ENCODE measurements around the gene ILF3.
"Not testable (repeated sequence)": the region's sequence is repeated elsewhere in the genome, so short reads cannot be mapped to it uniquely, and the experiment has no call there.

Gene ILF3

DNA sequence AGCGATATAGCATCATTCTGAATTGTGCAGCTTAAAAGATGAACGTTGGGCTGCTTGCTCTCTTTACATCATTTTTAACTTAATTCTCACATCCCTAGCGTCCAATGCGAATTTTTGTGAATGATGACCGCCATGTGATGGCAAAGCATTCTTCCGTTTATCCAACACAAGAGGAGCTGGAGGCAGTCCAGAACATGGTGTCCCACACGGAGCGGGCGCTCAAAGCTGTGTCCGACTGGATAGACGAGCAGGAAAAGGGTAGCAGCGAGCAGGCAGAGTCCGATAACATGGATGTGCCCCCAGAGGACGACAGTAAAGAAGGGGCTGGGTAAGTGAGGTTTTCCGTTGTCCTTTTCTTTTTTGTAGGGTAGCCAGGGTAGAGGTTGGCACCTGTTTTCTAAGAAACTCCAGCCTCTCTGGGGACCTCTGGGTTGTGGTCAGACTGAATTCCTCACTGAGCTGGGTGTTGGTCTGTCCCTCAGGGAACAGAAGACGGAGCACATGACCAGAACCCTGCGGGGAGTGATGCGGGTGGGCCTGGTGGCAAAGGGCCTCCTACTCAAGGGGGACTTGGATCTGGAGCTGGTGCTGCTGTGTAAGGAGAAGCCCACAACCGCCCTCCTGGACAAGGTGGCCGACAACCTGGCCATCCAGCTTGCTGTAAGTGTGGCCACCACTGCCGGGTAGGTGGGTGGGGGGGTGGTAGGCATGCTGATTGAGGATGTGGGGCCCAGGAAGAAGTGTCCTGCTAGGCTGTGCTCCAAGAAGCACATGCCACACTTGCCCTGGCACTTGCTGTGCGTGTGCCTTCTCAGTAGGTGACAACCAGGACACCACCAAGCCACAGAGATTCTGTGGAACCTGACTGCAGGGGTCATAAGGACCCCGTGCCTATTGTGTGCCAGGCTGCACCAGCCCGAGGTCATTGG is 17.0 kb downstream of the ILF3 start:
- in situ Hi-C loops (cut with MboI; ENCODE audit: low sequenced_read_pairs), result no loop called here

DNA sequence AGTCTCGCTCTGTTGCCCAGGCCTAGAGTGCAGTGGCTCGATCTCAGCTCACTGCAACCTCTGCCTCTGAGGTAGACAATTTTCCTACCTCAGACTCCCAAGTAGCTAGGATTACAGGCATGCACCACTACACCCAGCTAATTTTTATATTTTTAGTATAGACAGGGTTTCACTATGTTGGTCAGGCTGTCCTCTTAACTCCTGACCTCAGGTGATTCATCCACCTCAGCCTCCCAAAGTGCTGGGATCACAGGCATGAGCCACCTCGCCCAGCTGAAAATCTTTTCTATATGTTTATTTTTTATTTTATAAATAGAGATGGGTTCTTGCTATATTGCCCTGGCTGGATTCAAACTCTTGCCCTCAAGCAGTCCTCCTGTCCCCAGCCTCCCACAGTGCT is 17.8 kb downstream of the ILF3 start:
- in situ Hi-C loops (cut with MboI; ENCODE audit: low sequenced_read_pairs), result not testable (repeated sequence)

DNA sequence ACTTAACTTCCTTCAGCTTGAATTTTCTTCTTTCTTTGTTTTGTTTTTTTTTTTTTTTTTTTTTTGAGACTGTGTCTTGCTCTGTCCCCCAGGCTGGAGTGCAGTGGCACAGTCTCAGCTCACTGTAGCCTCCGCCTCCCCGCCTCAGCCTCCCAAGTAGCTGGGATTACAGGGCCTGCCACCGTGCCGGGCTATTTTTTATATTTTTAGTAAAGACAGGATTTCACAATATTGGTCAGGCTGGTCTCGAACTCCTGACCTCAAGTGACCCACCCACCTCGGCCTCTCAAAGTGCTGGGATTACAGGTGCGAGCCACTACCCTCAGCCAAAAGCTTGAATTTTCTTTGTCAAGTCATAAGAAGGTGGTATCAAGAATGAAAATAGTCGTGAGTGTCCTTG is 21.1 kb downstream of the ILF3 start:
- in situ Hi-C loops (cut with MboI; ENCODE audit: low sequenced_read_pairs), result loop anchor here (25.0 kb wide), 1 partner anchor 188 kb away; no protein-coding TSS in a partner anchor

GRCh38 chr19:10677751-10678150 is 23.6 kb downstream of the ILF3 start:
- in situ Hi-C loops (cut with MboI; ENCODE audit: low sequenced_read_pairs), result loop anchor here (25.0 kb wide), 1 partner anchor 190 kb away; no protein-coding TSS in a partner anchor

DNA sequence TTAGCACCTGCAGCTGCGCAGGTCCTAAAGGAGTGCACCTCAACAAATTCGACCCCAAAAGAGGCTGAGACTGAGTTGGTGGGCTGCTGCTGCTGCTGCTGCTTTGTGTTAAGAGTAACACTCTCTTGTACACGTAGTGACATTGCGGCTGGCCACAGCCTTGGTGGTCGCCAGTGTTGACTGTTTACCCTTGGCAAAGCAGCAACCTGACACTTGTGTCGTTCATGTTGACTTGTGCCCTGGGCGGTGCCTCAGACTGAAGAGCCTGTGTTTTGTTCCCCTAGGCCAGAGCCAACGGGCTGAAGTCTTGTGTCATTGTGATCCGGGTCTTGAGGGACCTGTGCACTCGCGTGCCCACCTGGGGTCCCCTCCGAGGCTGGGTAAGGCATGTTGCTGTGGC is 24.7 kb downstream of the ILF3 start:
- in situ Hi-C loops (cut with MboI; ENCODE audit: low sequenced_read_pairs), result loop anchor here (25.0 kb wide), 1 partner anchor 192 kb away; no protein-coding TSS in a partner anchor

DNA sequence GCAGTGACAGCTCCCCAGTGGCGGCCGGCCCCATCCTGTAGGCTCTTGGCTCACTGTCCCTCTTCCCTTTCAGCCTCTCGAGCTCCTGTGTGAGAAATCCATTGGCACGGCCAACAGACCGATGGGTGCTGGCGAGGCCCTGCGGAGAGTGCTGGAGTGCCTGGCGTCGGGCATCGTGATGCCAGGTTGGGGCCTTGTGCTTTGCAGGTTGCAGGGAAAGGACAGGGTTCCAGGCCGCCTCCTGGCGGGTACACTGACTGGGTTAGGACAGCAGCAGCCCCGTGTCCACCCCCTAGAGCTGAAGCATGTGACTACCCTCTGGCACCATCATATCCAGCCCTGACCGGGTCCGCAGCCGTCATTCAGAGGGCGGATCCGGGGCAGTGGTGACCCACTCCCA is 25.6 kb downstream of the ILF3 start:
- in situ Hi-C loops (cut with MboI; ENCODE audit: low sequenced_read_pairs), result loop anchor here (25.0 kb wide), 1 partner anchor 192 kb away; no protein-coding TSS in a partner anchor

DNA sequence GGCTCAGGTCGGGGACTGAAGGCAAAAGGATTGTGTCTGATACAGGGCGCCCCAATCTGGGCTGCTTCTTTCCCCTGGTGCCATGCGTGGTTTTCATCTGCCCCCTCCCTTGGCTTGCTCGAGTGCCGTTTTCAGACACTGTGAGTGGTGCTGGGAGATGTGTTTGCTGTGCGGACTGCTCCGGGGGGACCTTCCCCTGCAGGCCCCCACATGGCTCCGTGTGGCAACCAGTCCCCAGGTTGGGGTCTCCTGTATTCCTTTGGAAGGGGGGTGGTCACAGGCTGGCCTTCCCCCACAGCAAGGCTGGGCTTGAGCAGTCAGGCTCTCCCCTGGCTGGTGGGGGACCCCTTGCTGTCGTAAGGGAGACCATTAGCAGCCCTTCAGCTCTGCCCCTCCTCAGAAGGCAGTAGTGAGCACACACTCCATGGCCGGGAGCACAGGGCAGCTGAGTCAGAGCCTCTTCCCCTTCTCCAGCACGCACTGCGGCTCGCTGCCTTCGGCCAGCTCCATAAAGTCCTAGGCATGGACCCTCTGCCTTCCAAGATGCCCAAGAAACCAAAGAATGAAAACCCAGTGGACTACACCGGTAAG is 26.5 kb downstream of the ILF3 start:
- in situ Hi-C loops (cut with MboI; ENCODE audit: low sequenced_read_pairs), result loop anchor here (25.0 kb wide), 1 partner anchor 193 kb away; no protein-coding TSS in a partner anchor

GRCh38 chr19:10681658-10682057 is 27.5 kb downstream of the ILF3 start:
- in situ Hi-C loops (cut with MboI; ENCODE audit: low sequenced_read_pairs), result loop anchor here (25.0 kb wide), 1 partner anchor 194 kb away; no protein-coding TSS in a partner anchor

- in situ Hi-C loops (cut with MboI; ENCODE audit: low sequenced_read_pairs), result loop anchor here (25.0 kb wide), 1 partner anchor 195 kb away; no protein-coding TSS in a partner anchor
Observed at GRCh38 chr19:10682397-10683063, 28.4 kb downstream of the ILF3 start.

DNA sequence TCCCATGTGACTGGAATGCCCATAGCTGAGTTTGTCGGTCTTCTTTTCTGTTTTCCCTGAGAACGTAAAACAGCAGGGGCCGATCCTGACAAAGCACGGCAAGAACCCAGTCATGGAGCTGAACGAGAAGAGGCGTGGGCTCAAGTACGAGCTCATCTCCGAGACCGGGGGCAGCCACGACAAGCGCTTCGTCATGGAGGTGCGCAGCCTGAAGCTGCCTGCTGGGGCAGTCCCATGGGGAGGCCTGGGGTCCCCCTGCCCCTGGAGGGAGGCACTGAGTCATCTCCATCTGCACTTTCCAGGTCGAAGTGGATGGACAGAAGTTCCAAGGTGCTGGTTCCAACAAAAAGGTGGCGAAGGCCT is 28.9 kb downstream of the ILF3 start:
- in situ Hi-C loops (cut with MboI; ENCODE audit: low sequenced_read_pairs), result loop anchor here (25.0 kb wide), 1 partner anchor 196 kb away; no protein-coding TSS in a partner anchor

DNA sequence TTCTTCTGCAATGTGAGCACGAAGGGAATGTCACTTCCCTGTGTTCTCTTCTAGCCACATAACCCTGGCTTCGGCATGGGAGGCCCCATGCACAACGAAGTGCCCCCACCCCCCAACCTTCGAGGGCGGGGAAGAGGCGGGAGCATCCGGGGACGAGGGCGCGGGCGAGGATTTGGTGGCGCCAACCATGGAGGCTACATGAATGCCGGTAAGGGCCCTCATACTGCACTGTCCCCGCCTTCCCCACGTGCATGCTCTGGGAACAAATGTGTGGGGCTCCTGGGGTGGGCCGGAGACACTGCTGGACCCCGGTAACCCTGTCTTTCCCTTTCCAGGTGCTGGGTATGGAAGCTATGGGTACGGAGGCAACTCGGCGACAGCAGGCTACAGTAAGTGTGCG is 29.4 kb downstream of the ILF3 start:
- in situ Hi-C loops (cut with MboI; ENCODE audit: low sequenced_read_pairs), result loop anchor here (25.0 kb wide), 1 partner anchor 196 kb away; no protein-coding TSS in a partner anchor

DNA sequence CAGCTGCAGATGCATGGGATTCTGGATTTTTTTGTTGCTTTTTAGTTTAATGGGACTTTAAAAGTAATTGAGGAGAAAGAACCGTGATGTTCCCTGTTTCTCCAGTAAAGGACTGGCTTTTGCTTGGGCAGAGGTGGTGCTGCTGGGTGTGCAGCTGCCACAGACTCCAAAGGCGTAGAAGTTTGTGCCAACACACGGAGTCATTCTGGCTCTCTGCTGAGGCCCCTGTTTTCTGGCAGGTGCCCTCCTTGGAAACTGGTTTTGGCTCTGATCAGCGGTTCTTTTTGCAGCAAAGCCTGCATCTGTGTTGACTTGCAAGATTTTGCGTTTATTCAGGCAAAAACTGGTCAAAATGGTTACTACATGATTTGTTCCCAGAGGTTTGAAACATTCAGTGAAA is 31.1 kb downstream of the ILF3 start:
- in situ Hi-C loops (cut with MboI; ENCODE audit: low sequenced_read_pairs), result loop anchor here (25.0 kb wide), 1 partner anchor 198 kb away; no protein-coding TSS in a partner anchor

GRCh38 chr19:10686193-10686592 is 32.0 kb downstream of the ILF3 start:
- in situ Hi-C loops (cut with MboI; ENCODE audit: low sequenced_read_pairs), result loop anchor here (25.0 kb wide), 1 partner anchor 199 kb away; no protein-coding TSS in a partner anchor

GRCh38 chr19:10686661-10687517 is 32.7 kb downstream of the ILF3 start:
- in situ Hi-C loops (cut with MboI; ENCODE audit: low sequenced_read_pairs), result loop anchor here (25.0 kb wide), 1 partner anchor 200 kb away; no protein-coding TSS in a partner anchor

- in situ Hi-C loops (cut with MboI; ENCODE audit: low sequenced_read_pairs), result loop anchor here (25.0 kb wide), 1 partner anchor 200 kb away; no protein-coding TSS in a partner anchor
Observed at GRCh38 chr19:10687518-10688288, 33.6 kb downstream of the ILF3 start.

GRCh38 chr19:10688545-10689280 is 34.6 kb downstream of the ILF3 start:
- in situ Hi-C loops (cut with MboI; ENCODE audit: low sequenced_read_pairs), result loop anchor here (25.0 kb wide), 1 partner anchor 201 kb away; no protein-coding TSS in a partner anchor

DNA sequence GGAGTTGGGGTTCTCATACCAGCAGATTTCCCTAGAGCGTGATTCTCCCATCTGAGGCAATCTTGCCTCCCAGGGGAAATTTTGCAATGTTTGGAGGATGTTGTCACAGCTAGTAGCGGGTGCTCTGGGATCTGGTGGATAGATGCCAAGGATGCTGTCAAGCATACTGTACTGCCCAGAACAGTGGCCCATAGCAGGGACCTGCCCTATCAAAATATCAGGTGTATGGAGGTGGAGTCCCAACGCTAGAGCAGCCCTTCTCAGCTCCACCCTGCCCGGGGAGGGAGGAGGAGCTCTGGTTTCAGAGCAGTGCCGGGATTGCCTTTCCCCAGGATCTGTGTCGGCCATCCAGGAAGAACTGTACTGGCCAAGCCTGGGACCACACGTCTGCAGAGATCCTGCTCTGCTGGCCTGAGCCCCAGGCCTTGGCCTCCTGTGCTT is 36.2 kb downstream of the ILF3 start:
- in situ Hi-C loops (cut with MboI; ENCODE audit: low sequenced_read_pairs), result loop anchor here (25.0 kb wide), 1 partner anchor 203 kb away; no protein-coding TSS in a partner anchor
